GM18502 (cell line): ENCODE data around the gene PGBD1.
"Not testable (repeated sequence)": the region's sequence is repeated elsewhere in the genome, so short reads cannot be mapped to it uniquely, and the experiment has no call there.

ENCODE experiments used
- ATAC-seq: cut with Tn5 transposase; IDR thresholded peaks from one replicate; pipeline ENCODE4 v1.9.1; 2021; ENCODE audit warnings: mild to moderate bottlenecking; ENCODE audit not compliant: unreplicated experiment, poor library complexity

PGBD1 gene

GRCh38 chr6:28267695-28268059 lies 13.7 kb upstream of the PGBD1 start:
- no peak for ATAC-seq

- no peak for ATAC-seq
These were observed 11.9 kb upstream of the PGBD1 start for GRCh38 chr6:28269492-28269891.

DNA sequence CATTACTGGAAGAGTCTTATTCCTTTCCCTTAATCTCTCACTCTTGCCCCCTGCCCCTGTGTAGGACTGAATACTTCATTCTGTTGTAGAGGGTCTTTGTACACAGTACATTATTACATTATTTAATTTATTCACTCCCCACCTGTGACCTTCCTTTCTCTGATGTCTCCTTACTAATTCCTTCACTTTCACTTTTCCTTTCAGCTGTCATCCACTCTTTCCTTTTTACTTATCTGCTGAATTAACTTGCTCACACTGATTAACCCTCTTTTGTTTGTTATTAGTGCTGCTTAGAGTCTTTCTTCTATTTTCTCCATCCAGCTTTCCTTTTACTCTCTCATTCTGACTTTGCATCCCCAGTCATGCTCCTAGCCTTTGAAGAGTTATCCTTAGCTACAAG lies 6.5 kb upstream of the PGBD1 start:
- no peak for ATAC-seq

- ATAC-seq = no peak
These were observed 3.6 kb upstream of the PGBD1 start for GRCh38 chr6:28277746-28278145.

- ATAC-seq = no peak
These were observed 631 bp upstream of the PGBD1 start for GRCh38 chr6:28280595-28281287.

- ATAC-seq = no peak
These were observed 1.6 kb downstream of the PGBD1 start for GRCh38 chr6:28282926-28283325.

DNA sequence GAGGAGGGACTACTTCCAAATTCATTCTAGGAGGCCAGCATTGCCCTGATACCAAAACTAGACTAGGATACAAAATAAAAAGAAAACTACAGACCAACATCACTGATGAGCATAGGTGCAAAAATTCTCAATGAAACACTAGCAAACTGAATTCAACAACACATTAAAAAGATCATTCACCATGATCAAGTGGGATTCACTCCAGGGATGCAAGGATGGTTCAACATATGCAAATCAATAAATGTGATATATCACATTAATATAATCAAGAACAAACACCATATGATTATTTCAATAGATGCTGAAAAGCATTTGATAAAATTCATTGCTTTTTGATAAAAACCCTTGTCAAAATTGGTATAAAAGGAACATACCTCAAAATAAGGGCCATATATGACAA lies 10.2 kb downstream of the PGBD1 start:
- ATAC-seq = no peak

GRCh38 chr6:28295326-28295725 lies 14.0 kb downstream of the PGBD1 start:
- no peak for ATAC-seq

- no peak for ATAC-seq
These were observed 15.2 kb downstream of the PGBD1 start for GRCh38 chr6:28296520-28297060.

DNA sequence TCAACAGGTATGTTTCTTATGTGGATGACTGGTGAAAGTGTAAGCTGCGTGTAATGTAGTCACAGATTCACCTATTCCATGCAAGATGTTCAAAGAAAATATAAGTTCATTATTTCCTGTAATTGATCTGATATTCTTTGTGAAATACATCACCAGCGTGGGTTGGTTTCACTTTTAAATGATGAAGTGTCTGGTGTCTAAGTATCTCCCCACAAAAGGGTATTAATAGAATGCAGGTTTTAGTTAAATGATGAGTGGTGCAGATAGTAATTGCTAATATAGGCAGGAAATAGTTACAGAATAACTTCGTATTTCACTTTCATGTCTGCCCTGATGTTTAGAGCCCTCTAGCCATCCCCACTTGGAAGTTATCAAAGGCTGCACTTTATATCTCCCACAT lies 22.2 kb downstream of the PGBD1 start:
- ATAC-seq = peak; percentile 89

GRCh38 chr6:28306363-28306762 lies 25.0 kb downstream of the PGBD1 start:
- ATAC-seq = not testable (repeated sequence)

GRCh38 chr6:28311139-28311823 lies 29.9 kb downstream of the PGBD1 start:
- no peak for ATAC-seq

DNA sequence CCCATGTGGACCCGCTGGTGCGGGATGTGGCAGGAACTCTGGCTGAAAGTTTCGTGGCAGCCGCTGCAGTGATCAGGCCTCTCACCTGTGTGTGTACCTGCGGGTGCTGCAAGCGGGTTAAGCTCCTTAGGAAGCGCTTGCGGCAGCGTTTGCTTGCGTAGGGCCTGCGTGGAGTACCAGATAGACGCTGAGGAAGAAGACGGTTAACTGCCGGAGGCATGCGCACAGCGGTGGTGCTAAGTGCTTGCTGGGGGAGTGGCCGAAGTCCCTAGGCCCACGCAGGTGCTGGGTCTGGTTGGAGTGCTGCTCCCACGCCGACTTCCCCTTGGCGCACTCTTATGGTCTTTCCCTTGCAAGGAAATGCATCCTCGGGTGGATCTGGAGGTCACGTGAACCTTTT lies 31.6 kb downstream of the PGBD1 start:
- no peak for ATAC-seq

GRCh38 chr6:28315628-28316027 lies 34.3 kb downstream of the PGBD1 start:
- ATAC-seq = no peak

DNA sequence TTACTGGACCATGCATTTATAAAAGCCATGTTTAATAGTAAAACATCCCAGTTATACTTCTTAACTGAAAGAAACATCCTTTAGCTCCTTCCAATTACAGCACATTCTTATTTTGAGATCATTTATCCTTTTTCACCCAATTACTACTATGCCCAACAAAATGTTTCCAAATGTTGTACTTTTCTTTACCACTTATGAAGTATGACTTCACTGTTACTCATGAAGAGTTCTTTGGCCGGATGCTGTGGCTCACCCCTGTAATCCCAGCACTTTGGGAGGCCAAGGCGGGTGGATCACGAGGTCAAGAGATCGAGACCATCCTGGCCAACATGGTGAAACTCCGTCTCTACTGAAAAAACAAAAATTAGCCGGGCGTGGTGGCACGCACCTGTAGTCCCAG lies 36.5 kb downstream of the PGBD1 start:
- ATAC-seq = not testable (repeated sequence)

- ATAC-seq = no peak
These were observed 41.3 kb downstream of the PGBD1 start for GRCh38 chr6:28322661-28323060.

DNA sequence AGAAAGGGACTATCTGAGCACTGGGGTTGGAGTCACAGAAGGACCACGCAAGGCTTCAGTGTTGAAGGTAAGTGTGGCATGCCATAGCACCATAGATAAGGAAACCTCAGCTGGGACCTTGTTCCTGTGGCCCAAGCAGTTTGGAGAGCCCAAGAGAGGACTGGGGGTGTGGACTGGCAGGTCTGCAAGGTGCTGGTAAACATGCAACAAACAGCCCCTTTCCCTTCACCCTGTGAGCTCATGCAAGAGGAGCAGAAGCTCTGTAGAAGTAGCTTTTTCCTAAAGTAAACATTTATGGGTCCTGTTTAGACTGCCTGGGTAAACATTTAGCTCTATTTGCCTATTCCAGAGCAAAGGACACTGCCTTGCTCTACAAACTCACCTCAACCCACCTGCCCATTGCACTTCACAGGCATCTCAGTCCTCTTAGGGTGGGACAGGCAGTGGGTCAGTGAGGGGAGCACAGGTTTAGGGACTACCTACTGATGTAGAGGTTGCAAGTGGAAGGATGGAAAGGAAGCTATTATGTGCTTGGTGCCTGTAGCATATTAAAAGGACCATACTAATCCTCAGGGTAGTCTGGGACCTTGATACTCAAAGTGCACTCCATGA lies 42.5 kb downstream of the PGBD1 start:
- ATAC-seq = no peak

DNA sequence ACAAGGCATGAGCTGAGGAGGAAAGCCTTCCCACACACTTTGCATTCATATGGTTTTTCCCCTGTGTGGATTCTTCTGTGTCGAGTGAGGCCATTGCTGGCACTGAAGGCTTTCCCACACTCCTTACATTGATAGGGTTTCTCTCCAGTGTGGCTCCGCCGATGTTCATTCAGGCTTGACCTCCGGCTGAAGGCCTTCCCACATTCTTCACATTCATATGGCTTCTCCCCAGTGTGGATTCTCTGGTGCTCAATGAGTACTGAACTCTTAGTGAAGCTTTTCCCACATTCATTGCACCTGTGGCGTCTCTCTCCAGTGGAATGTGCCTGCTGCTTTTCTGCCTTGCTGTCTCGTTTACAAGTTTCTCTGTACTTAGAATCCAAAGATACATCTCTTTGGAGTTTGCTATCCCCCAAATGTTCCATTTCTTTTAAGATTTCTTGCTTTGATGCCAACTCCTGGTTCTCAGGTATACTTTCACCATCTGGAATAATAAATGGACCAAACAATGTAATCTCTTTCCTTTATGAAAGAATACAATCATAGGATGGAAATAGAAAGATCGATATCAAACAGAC lies 45.1 kb downstream of the PGBD1 start:
- no peak for ATAC-seq

DNA sequence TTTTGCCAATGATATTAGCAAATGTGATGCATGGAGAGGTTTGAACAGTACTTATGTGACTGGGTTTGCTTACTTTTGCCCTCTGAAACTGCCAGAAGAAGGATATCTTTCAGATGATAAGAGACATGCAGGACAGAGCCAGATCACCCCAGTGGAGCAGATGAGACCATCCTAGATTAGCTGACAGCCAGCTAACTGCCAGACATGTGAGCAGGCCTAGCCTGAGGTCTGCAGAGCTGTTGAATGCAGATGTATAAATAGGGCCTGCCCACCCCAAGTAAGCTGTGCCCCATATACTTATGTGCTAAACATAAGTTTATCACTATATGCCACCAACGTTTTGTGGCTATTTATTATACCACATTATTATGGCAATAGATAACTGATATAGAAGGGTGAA lies 48.7 kb downstream of the PGBD1 start:
- no peak for ATAC-seq

GRCh38 chr6:28333047-28333446 lies 51.7 kb downstream of the PGBD1 start:
- ATAC-seq = no peak

- ATAC-seq = no peak
These were observed 52.2 kb downstream of the PGBD1 start for GRCh38 chr6:28333599-28334018.
